ENCODE measurements around the gene PTPRJ.

DNA sequence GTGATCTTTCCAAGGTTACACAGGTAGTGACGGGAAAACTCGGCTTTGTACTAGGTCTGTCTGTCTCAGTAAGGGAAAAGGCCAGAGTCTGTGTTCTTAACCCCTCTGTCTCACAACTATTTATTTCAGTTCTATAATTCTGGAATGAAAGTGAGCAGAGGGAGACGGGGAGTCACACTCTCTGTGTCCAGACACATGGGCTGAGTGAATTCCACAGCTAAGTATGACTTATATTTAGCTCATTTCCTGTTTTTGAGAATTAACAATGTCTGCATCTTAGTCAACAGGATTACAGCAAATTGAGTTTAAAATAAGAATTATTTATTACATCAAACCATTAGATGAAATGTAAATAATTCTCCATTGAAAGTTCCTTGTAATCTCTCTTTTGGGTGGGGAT is 173.8 kb downstream of the PTPRJ start:
- TF ChIP-seq CTCF (IDR thresholded peaks at IDR 0.05) (no peak), POLR2A (IDR thresholded peaks at IDR 0.05) (no peak)
